ENCODE measurements around the gene NKAIN2.
"Not testable (repeated sequence)": the region's sequence is repeated elsewhere in the genome, so short reads cannot be mapped to it uniquely, and the experiment has no call there.

The NKAIN2 gene

DNA sequence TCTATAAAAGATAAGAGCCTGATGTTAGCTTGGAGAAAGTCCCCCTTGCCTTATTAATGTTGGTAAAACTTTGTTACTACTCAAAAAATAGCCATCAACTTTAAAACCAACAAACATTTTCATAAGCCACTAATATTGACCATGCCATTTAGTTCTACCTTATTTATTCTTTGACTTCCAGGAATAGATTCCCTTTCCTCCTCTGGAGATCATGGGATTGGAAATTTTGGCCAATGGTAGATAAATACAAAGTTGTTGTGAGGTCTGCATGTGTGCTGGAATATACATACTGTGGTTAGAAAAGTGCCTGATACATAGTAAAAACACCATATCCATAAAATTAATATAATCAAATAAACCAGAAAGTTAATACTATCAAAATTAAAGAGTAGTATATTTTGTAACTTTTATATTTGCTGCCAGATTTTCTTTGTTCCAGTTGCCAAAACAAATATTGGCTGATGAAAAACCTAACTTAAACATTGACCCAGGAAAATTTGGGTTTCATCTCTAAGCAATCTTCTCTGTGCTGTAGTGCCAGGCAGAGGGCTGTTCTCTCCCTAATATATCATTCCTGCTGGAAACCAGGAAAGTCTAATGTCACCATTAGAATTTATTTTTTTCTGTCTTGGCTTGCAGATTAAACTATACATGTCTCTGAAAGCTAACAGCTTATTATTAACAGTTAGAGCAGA, 169.1 kb downstream of the NKAIN2 start:
- Histone ChIP-seq H3K9me3 (ENCODE audit: insufficient read depth, low read depth, low read length) (no peaks in the 10 kb centered on the region; the same call in 1 of the 2 replicates), H3K27me3 (ENCODE audit: insufficient read depth, low read length) (no peaks in the 10 kb centered on the region), H3K36me3 (ENCODE audit: insufficient read depth, low read depth, low read length) (no peaks in the 10 kb centered on the region), H3K9ac (ENCODE audit: low read depth, low read length) (no peak overlapping the region), H3K4me1 (ENCODE audit: insufficient read depth, low read length) (no peaks in the 10 kb centered on the region; the same call in 1 of the 2 replicates), H3K4me3 (ENCODE audit: low read length) (no peak overlapping the region), H3K27ac (ENCODE audit: low read length) (no peak overlapping the region)

DNA sequence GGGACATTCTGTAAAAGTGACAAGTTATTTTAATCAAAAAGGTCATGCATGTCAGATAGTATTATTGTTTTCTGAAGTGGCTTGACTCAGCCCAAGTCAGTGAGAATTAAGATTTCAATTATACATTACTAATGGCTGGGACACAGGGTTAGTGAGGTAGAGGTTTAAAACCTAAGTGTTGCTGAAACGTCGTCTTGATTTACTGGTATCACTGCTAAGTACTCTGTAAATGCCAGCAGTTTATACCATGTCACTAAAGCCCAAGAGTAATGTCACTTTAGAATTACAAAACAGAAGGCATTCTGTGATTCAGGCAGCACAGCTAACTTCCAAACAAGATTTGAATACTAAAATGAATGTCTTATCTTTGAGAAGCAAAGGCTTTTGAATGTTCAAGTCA, 176.6 kb downstream of the NKAIN2 start:
- Histone ChIP-seq H3K27me3 (ENCODE audit: insufficient read depth, low read length) (no peaks in the 10 kb centered on the region), H3K9me3 (ENCODE audit: insufficient read depth, low read depth, low read length) (no peaks in the 10 kb centered on the region), H3K27ac (ENCODE audit: low read length) (no peak overlapping the region), H3K4me3 (ENCODE audit: low read length) (no peak overlapping the region), H3K9ac (ENCODE audit: low read depth, low read length) (no peak overlapping the region), H3K36me3 (ENCODE audit: insufficient read depth, low read depth, low read length) (no peaks in the 10 kb centered on the region), H3K4me1 (ENCODE audit: insufficient read depth, low read length) (no peaks in the 10 kb centered on the region)

DNA sequence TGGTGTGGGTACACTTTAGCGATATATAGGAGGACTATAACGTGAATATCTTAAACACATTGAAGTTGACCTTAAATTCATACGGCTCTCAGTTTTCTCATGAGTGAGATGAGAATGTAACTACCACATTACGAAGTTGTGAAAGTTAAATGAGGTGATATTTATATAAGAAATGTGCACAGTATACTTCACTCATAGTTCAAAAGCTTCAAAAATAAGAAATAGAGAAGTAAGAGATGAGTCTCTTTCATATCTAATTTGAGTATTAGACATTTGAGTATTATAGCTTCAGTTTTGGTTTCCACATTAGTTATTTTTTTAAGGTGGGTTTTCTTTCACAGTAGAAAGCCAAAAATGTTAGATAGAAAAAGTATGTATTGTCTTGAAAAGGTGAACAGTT, 183.3 kb downstream of the NKAIN2 start:
- Histone ChIP-seq H3K4me1 (ENCODE audit: insufficient read depth, low read length) (no peaks in the 10 kb centered on the region), H3K27me3 (ENCODE audit: insufficient read depth, low read length) (no peaks in the 10 kb centered on the region), H3K27ac (ENCODE audit: low read length) (no peak overlapping the region), H3K4me3 (ENCODE audit: low read length) (no peak overlapping the region), H3K36me3 (ENCODE audit: insufficient read depth, low read depth, low read length) (no peaks in the 10 kb centered on the region), H3K9me3 (ENCODE audit: insufficient read depth, low read depth, low read length) (no peaks in the 10 kb centered on the region), H3K9ac (ENCODE audit: low read depth, low read length) (no peak overlapping the region)

DNA sequence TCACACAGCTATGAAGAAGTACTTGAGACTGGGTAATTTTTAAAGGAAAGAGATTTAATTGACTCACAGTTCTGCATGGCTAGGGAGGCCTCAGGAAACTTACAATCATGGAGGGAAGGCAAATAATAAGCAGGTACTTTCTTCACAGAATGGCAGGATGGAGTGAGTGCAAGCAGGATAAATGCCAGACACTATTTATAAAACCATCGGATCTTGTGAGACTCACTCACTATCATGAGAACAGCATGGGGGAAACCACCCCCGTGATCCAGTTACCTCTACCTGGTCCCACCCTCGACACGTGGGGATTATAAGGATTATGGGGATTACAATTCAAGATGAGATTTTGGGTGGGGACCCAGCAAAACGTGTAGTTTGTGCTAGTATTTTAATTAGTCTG, 186.3 kb downstream of the NKAIN2 start:
- H3K9me3 ChIP-seq (ENCODE audit: insufficient read depth, low read depth, low read length); H3K4me3 ChIP-seq (ENCODE audit: low read length); H3K9ac ChIP-seq (ENCODE audit: low read depth, low read length); H3K27me3 ChIP-seq (ENCODE audit: insufficient read depth, low read length); H3K4me1 ChIP-seq (ENCODE audit: insufficient read depth, low read length); H3K27ac ChIP-seq (ENCODE audit: low read length); H3K36me3 ChIP-seq (ENCODE audit: insufficient read depth, low read depth, low read length): not testable (repeated sequence)

DNA sequence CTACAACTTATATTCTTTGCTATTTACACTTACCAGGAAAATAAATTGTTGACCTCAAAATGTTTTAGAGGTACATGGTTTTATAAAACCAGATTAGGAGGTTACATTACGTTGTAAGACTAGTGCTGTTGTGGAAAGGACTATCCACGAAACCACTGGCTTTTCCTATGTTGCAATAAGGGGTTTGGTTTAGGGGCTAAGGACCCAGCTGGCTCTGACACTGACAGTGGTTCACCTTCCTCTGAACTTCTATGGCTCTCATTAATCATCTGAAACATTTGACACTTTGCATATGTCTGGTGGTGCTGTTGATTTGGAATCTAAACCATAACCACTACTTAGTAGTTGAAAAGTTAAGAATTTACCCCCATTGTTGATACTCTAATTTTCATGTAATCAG, 186.7 kb downstream of the NKAIN2 start:
- Histone ChIP-seq H3K4me3 (ENCODE audit: low read length) (no peak overlapping the region), H3K27me3 (ENCODE audit: insufficient read depth, low read length) (no peaks in the 10 kb centered on the region), H3K9me3 (ENCODE audit: insufficient read depth, low read depth, low read length) (no peaks in the 10 kb centered on the region), H3K27ac (ENCODE audit: low read length) (no peak overlapping the region), H3K36me3 (ENCODE audit: insufficient read depth, low read depth, low read length) (no peaks in the 10 kb centered on the region), H3K4me1 (ENCODE audit: insufficient read depth, low read length) (no peaks in the 10 kb centered on the region), H3K9ac (ENCODE audit: low read depth, low read length) (no peak overlapping the region)

DNA sequence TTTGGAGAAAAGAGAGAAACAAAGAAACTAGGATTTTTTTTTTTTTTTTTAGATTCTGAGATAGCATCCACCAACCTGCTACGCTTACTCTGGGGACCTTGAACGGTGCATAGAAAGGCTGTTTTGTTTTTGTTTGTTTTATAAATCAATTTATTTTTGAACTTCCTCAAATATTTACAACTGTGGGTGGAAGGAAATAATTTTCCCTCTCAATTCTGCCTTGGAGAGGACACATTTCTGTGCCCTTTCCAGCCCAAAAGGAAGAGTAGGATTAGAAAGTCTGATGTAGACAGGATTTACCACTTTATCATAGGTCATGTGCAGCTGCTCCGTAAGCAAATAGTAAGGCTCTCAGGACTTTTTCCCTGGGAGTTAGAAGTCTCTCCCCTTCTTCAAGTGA, 190.5 kb downstream of the NKAIN2 start:
- H3K27ac ChIP-seq (ENCODE audit: low read length): no peak overlapping the region
- no peak overlapping the region for H3K4me3 ChIP-seq (ENCODE audit: low read length)
- H3K9me3 ChIP-seq (ENCODE audit: insufficient read depth, low read depth, low read length): no peaks in the 10 kb centered on the region
- H3K9ac ChIP-seq (ENCODE audit: low read depth, low read length): no peak overlapping the region
- no peaks in the 10 kb centered on the region for H3K27me3 ChIP-seq (ENCODE audit: insufficient read depth, low read length)
- no peaks in the 10 kb centered on the region for H3K36me3 ChIP-seq (ENCODE audit: insufficient read depth, low read depth, low read length)
- no peaks in the 10 kb centered on the region for H3K4me1 ChIP-seq (ENCODE audit: insufficient read depth, low read length)

DNA sequence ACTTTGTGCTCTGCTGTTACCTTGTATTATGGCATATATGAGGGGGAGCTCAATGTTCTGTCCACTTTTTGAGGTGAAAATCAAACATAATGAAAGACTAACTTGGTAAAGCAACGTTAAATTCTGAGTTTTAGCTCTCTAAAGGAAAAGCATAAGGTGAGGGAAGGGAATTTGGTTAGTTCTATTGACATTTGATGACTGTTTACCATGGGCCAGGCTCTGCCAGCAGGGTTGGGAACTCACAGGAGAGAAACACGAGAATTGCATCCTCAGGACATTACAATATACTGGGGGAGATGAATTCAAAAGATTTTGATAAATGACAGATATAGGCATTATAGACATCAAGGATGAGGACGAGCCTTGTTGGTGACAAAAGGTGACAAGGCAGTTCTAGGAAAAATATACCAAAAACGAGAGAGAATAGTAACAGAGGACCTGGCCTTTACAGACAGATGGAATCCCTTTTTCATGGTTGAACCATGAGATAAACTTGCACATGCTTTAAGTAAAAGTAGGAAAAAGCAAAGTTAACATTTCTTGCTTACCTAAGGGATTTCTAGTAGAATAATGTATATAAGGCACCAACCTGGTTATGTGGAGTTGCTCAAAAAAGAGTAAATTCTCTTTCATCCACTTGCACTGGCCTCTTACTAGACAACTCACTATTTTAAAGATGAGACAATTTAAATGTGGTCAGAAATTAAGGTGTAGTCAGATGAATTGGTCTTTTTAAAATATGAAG, 191.4 kb downstream of the NKAIN2 start:
- no peak overlapping the region for H3K9ac ChIP-seq (ENCODE audit: low read depth, low read length)
- H3K9me3 ChIP-seq (ENCODE audit: insufficient read depth, low read depth, low read length): no peaks in the 10 kb centered on the region
- no peaks in the 10 kb centered on the region for H3K36me3 ChIP-seq (ENCODE audit: insufficient read depth, low read depth, low read length)
- no peaks in the 10 kb centered on the region for H3K27me3 ChIP-seq (ENCODE audit: insufficient read depth, low read length)
- H3K4me1 ChIP-seq (ENCODE audit: insufficient read depth, low read length): no peaks in the 10 kb centered on the region
- H3K27ac ChIP-seq (ENCODE audit: low read length): no peak overlapping the region
- no peak overlapping the region for H3K4me3 ChIP-seq (ENCODE audit: low read length)

DNA sequence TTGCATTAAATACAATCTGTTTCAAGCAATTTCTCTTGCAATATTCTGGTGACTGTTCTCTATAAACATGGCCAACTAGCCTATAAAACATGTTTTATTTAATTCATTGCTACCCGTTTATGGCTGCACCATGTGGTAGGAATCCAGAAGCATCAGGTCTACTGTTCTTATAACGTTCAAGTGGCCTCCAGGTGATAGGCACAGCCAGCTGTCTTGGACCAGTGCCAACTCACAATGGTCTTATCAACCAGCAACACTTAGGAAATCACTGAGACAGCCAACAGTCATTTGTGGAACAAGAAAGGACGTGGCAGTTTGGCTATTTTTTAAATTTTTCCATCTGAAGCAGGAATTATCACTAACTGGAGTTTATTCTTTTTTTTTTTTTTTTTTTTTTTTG, 193.6 kb downstream of the NKAIN2 start:
- Histone ChIP-seq H3K9ac (ENCODE audit: low read depth, low read length) (no peak overlapping the region), H3K4me3 (ENCODE audit: low read length) (no peak overlapping the region), H3K36me3 (ENCODE audit: insufficient read depth, low read depth, low read length) (no peaks in the 10 kb centered on the region), H3K4me1 (ENCODE audit: insufficient read depth, low read length) (no peaks in the 10 kb centered on the region), H3K9me3 (ENCODE audit: insufficient read depth, low read depth, low read length) (no peaks in the 10 kb centered on the region), H3K27ac (ENCODE audit: low read length) (no peak overlapping the region), H3K27me3 (ENCODE audit: insufficient read depth, low read length) (no peaks in the 10 kb centered on the region)

DNA sequence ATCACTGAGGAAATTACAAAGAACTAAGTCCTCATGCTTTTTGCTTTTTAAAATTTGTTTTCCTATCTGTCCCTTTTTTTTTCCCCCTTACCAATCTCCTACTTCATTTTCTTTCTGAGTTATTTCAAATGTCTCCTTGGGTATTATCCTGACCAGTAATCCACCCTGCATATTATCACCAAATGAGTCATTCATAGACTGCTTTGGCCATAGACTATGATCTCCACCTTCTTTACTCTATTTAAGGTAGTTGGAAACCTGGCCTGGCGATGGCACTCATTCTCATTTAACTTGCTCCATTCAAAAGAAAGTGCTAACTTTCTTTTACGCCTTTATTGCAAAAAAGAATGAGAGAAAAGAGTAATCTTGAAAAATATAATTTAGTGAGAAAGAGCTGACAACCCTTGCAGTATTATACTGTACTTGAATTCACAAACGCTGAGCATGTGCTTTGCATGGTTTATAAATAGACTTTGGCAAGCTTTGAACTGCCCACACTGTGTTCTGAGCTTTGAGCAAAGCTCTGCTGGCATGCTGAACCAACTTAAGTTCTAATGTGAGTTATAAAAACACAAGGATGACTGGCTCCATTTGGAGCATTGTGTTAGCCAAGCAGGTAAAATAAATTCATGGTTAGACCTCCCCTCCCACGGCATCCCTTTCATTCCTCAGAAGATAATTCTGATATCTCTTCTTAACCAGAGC, 198.9 kb downstream of the NKAIN2 start:
- Histone ChIP-seq H3K36me3 (ENCODE audit: insufficient read depth, low read depth, low read length) (no peaks in the 10 kb centered on the region), H3K27me3 (ENCODE audit: insufficient read depth, low read length) (no peaks in the 10 kb centered on the region), H3K9ac (ENCODE audit: low read depth, low read length) (no peak overlapping the region), H3K27ac (ENCODE audit: low read length) (no peak overlapping the region), H3K9me3 (ENCODE audit: insufficient read depth, low read depth, low read length) (no peaks in the 10 kb centered on the region), H3K4me3 (ENCODE audit: low read length) (no peak overlapping the region), H3K4me1 (ENCODE audit: insufficient read depth, low read length) (no peaks in the 10 kb centered on the region)

DNA sequence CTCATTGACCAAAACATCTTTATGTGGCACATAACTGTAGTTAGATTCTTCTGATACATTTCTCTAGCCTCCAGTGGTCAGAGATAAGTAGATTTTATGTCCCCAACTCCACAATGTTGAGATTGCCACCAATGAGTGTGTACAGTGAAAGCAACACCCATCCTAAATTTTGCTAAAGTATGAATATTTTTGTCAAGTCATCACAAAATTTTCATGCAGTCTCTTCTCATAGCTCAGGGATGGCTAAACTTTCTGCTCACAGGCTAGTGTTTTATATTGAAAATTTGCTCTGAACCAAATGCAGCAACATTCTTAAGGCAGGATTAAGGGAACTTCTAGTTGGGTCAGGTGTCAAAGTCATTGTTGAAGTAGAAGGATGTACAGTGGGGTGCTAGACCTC, 203.6 kb downstream of the NKAIN2 start:
- Histone ChIP-seq H3K4me3 (ENCODE audit: low read length) (no peak overlapping the region), H3K27ac (ENCODE audit: low read length) (no peak overlapping the region), H3K4me1 (ENCODE audit: insufficient read depth, low read length) (no peaks in the 10 kb centered on the region), H3K27me3 (ENCODE audit: insufficient read depth, low read length) (no peaks in the 10 kb centered on the region), H3K9ac (ENCODE audit: low read depth, low read length) (no peak overlapping the region), H3K9me3 (ENCODE audit: insufficient read depth, low read depth, low read length) (no peaks in the 10 kb centered on the region), H3K36me3 (ENCODE audit: insufficient read depth, low read depth, low read length) (no peaks in the 10 kb centered on the region)

DNA sequence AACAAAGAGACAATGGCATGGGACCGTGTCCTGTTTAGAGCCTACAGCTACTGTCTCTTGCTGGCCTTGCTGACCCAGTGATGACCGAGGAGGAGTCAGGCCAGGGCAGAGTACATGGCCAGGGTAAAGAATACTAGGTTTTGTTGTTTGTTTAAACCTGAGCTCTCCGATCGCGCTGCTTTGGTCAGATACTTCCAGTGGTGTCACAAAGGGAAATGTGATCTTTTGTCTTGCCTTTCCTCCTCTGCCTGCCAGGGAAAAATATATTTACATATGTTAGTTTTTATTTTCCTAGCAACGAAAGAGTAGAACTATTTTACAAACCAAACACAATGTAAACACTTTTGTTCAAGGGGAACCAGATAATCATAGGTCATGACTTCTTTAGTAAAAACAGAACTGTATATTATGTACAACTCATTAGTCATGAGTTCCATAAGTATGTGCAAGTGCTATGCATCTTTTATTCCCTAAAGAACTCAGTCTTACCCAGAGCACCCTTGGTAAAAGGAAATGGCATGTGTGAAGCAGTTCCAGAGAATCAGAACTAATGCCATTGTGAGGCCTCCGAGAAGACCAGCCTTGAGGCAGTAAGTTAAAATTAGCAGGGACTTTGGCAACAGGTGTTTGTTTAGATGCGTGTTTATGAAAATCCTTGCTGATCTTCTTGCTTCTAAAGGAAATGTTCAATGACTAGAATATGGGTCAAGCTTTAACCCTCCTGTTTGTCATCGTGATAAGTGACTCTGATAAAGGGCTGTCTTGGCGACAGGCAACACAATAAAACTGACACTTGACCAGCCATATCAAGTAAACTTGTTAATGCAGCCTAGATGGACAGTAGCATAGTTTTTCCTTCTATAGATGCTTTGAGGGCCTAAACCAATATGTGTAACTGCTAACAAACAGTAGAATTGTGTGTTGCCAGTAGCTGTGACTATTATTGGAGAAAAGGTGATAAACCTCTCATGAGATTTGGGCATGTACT, 204.6 kb downstream of the NKAIN2 start:
- Histone ChIP-seq H3K27ac (ENCODE audit: low read length) (no peak overlapping the region), H3K4me3 (ENCODE audit: low read length) (no peak overlapping the region), H3K36me3 (ENCODE audit: insufficient read depth, low read depth, low read length) (no peaks in the 10 kb centered on the region), H3K9me3 (ENCODE audit: insufficient read depth, low read depth, low read length) (no peaks in the 10 kb centered on the region), H3K9ac (ENCODE audit: low read depth, low read length) (no peak overlapping the region), H3K27me3 (ENCODE audit: insufficient read depth, low read length) (no peaks in the 10 kb centered on the region), H3K4me1 (ENCODE audit: insufficient read depth, low read length) (no peaks in the 10 kb centered on the region)
